Skeletal muscle cell (primary cell): ENCODE data around the gene TEX50.
"Not testable (repeated sequence)": the region's sequence is repeated elsewhere in the genome, so short reads cannot be mapped to it uniquely, and the experiment has no call there.

Experiments
- DNase-seq: peaks from one replicate; pipeline ENCODE4 v3.0.0-alpha.2; 2010; ENCODE audit warnings: low read depth
- H3K4me3 ChIP-seq: 2 replicates; pipeline ENCODE4 v1.5.1; 2011; ENCODE audit warnings: low read depth, mild to moderate bottlenecking, control low read depth, low read length, moderate library complexity

Gene TEX50

GRCh38 chr1:173635116-173635515, at the start of gene TEX50:
TSS of gene TEX50 (plus strand) at chr1:173635338. CDS start at chr1:173635522, 184 bp downstream.
- H3K4me3 ChIP-seq: no peak within 1 kb of the TSS
- DNase-seq: no peak

GRCh38 chr1:173590557-173590956, 44.6 kb upstream of the TEX50 start:
- no peak for DNase-seq
- H3K4me3 ChIP-seq: no peak overlapping the region

GRCh38 chr1:173591138-173591537, 44.0 kb upstream of the TEX50 start:
- H3K4me3 ChIP-seq, DNase-seq: not testable (repeated sequence)

- H3K4me3 ChIP-seq: no peak overlapping the region
- no peak for DNase-seq
Measured at GRCh38 chr1:173596097-173596825, 38.9 kb upstream of the TEX50 start.

GRCh38 chr1:173601588-173601987, 33.5 kb upstream of the TEX50 start:
- no peak for DNase-seq

GRCh38 chr1:173603056-173603591, 32.0 kb upstream of the TEX50 start, which contains the start of gene SLC9C2:
TSS of gene SLC9C2 (minus strand) at chr1:173603072. CDS start at chr1:173601776, 1,296 bp downstream.
- peak within 1 kb of the TSS; percentile 3 for H3K4me3 ChIP-seq
- DNase-seq: peak; percentile 4

More at GRCh38 chr1:173601588-173601987, 33.5 kb upstream of the TEX50 start:
- H3K4me3 ChIP-seq: no peak overlapping the region

- DNase-seq: no peak
- no peak overlapping the region for H3K4me3 ChIP-seq
Measured at GRCh38 chr1:173608503-173609216, 26.5 kb upstream of the TEX50 start.

- H3K4me3 ChIP-seq: not testable (repeated sequence)
Measured at GRCh38 chr1:173613086-173613485, 22.1 kb upstream of the TEX50 start.

GRCh38 chr1:173616859-173617258, 18.3 kb upstream of the TEX50 start:
- no peak for DNase-seq

More at GRCh38 chr1:173613086-173613485, 22.1 kb upstream of the TEX50 start:
- DNase-seq: not testable (repeated sequence)

GRCh38 chr1:173627269-173627668, 7.9 kb upstream of the TEX50 start:
- DNase-seq: no peak
- H3K4me3 ChIP-seq: no peak overlapping the region

More at GRCh38 chr1:173616859-173617258, 18.3 kb upstream of the TEX50 start:
- no peak overlapping the region for H3K4me3 ChIP-seq

- no peak overlapping the region for H3K4me3 ChIP-seq
- DNase-seq: no peak
Measured at GRCh38 chr1:173628888-173629287, 6.2 kb upstream of the TEX50 start.

GRCh38 chr1:173637236-173638042, 2.3 kb downstream of the TEX50 start:
- not testable (repeated sequence) for H3K4me3 ChIP-seq, DNase-seq

- no peak for DNase-seq
- no peak overlapping the region for H3K4me3 ChIP-seq
Measured at GRCh38 chr1:173638043-173639021, 3.2 kb downstream of the TEX50 start.

- no peak for DNase-seq
- no peak overlapping the region for H3K4me3 ChIP-seq
Measured at GRCh38 chr1:173639102-173639501, 4.0 kb downstream of the TEX50 start.

- H3K4me3 ChIP-seq: not testable (repeated sequence)
- peak; percentile 4 for DNase-seq
Measured at GRCh38 chr1:173642450-173643139, 7.5 kb downstream of the TEX50 start.

- H3K4me3 ChIP-seq: no peak overlapping the region
- no peak for DNase-seq
Measured at GRCh38 chr1:173646656-173647055, 11.5 kb downstream of the TEX50 start.

- no peak overlapping the region for H3K4me3 ChIP-seq
- no peak for DNase-seq
Measured at GRCh38 chr1:173648880-173649605, 13.9 kb downstream of the TEX50 start.
